ENCODE measurements around the gene TCIRG1. TPM values are rescaled to one million over a fixed set of nuclear protein-coding genes. Genes with fewer than 3 reads are reported as not detected.

The TCIRG1 gene
- total RNA-seq, 1 donor from 2014 or later: 385 TPM

GRCh38 chr11:68010090-68011041, 28.5 kb upstream of the TCIRG1 start, which contains the start of gene ALDH3B1:
TSS of gene ALDH3B1 (plus strand) at chr11:68010327. CDS start at chr11:68015298, 4,971 bp downstream.
- Histone ChIP-seq H3K36me3 (no peaks in the 10 kb centered on the region), H3K27me3 (no peaks in the 10 kb centered on the region), H3K9me3 (no peaks in the 10 kb centered on the region), H3K4me1 (peaks cover 9 to 32% of the 10 kb centered on the region in 2 donors), H3K4me3 (peak within 1 kb of the TSS; percentile 35 to 60), H3K27ac (peak within 1 kb of the TSS; percentile 82 to 91)
- TF ChIP-seq, protein P1, sequence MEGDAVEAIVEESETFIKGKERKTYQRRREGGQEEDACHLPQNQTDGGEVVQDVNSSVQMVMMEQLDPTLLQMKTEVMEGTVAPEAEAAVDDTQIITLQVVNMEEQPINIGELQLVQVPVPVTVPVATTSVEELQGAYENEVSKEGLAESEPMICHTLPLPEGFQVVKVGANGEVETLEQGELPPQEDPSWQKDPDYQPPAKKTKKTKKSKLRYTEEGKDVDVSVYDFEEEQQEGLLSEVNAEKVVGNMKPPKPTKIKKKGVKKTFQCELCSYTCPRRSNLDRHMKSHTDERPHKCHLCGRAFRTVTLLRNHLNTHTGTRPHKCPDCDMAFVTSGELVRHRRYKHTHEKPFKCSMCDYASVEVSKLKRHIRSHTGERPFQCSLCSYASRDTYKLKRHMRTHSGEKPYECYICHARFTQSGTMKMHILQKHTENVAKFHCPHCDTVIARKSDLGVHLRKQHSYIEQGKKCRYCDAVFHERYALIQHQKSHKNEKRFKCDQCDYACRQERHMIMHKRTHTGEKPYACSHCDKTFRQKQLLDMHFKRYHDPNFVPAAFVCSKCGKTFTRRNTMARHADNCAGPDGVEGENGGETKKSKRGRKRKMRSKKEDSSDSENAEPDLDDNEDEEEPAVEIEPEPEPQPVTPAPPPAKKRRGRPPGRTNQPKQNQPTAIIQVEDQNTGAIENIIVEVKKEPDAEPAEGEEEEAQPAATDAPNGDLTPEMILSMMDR (IDR thresholded peaks at IDR 0.05): no peak
- peak; percentile 74 to 97 for DNase-seq (ENCODE audit: low spot score in 2 of 2)
- intact Hi-C loops (cut with DNase I): loop anchor here (1.0 to 10.0 kb wide), 4 partner anchors 20 to 434 kb away; partner anchors contain the start of genes CHKA, NDUFS8 and TCIRG1

- intact Hi-C loops (cut with DNase I): loop anchor here (2.0 to 10.0 kb wide), 3 partner anchors 20 to 434 kb away; partner anchors contain the start of genes CHKA and NDUFS8
- H3K27me3 ChIP-seq: no peaks in the 10 kb centered on the region
- TF ChIP-seq, protein P1 (IDR thresholded peaks at IDR 0.05): no peak
- peak overlapping the region; percentile 35 to 60 for H3K4me3 ChIP-seq
- no peak for DNase-seq (ENCODE audit: low spot score in 2 of 2)
- H3K9me3 ChIP-seq: no peaks in the 10 kb centered on the region
- peak overlapping the region; percentile 82 to 91 for H3K27ac ChIP-seq
- no peaks in the 10 kb centered on the region for H3K36me3 ChIP-seq
- H3K4me1 ChIP-seq: peaks cover 9 to 32% of the 10 kb centered on the region in 2 donors
Observed at GRCh38 chr11:68011051-68011943, 27.5 kb upstream of the TCIRG1 start.

GRCh38 chr11:68012044-68012842, 26.6 kb upstream of the TCIRG1 start:
- H3K27ac ChIP-seq: peak overlapping the region; percentile 64 to 82

GRCh38 chr11:68012843-68013610, 25.8 kb upstream of the TCIRG1 start:
- intact Hi-C loops (cut with DNase I): loop anchor here (10.0 kb wide), 1 partner anchor 432 kb away; no protein-coding TSS in a partner anchor
- no peaks in the 10 kb centered on the region for H3K27me3 ChIP-seq
- TF ChIP-seq, protein P1 (IDR thresholded peaks at IDR 0.05): no peak
- H3K9me3 ChIP-seq: no peaks in the 10 kb centered on the region
- DNase-seq (ENCODE audit: low spot score in 2 of 2): no peak
- no peaks in the 10 kb centered on the region for H3K36me3 ChIP-seq
- H3K4me1 ChIP-seq: peaks cover 9 to 32% of the 10 kb centered on the region in 2 donors
- no peak overlapping the region for H3K4me3 ChIP-seq
- peak overlapping the region; percentile 64 to 82 for H3K27ac ChIP-seq

More at GRCh38 chr11:68012044-68012842, 26.6 kb upstream of the TCIRG1 start:
- Histone ChIP-seq H3K4me3 (no peak overlapping the region), H3K27me3 (no peaks in the 10 kb centered on the region), H3K36me3 (no peaks in the 10 kb centered on the region), H3K4me1 (peaks cover 9 to 32% of the 10 kb centered on the region in 2 donors), H3K9me3 (no peaks in the 10 kb centered on the region)
- no peak for DNase-seq (ENCODE audit: low spot score in 2 of 2)
- intact Hi-C loops (cut with DNase I): loop anchor here (10.0 kb wide), 1 partner anchor 433 kb away; no protein-coding TSS in a partner anchor
- TF ChIP-seq, protein P1 (IDR thresholded peaks at IDR 0.05): no peak
